H9 (cell line): ENCODE data around the gene SELENOH. TPM values are rescaled to one million over a fixed set of nuclear protein-coding genes. Genes with fewer than 3 reads are reported as not detected.
A peak's percentile ranks its signal among the peaks of the same experiment; 100 is the strongest.

Experiments
- DNase-seq: peaks from one replicate; pipeline ENCODE4 v3.0.0-alpha.2; 2017
- H2AFZ ChIP-seq: one replicate; pipeline ENCODE4 v1.6.1; 2013; ENCODE audit warnings: mild to moderate bottlenecking, low read length, control low read depth, moderate library complexity
- H2AK5ac ChIP-seq: 2 replicates; pipeline ENCODE4 v1.6.1; 2013; ENCODE audit warnings: low read length, control low read depth, mixed read lengths; ENCODE audit not compliant: insufficient read length
- H2BK120ac ChIP-seq: one replicate; pipeline ENCODE4 v1.6.1; 2013; ENCODE audit warnings: low read depth, mild to moderate bottlenecking, low read length, control low read depth, inconsistent platforms; ENCODE audit not compliant: poor library complexity, severe bottlenecking
- H2BK12ac ChIP-seq: 2 replicates; pipeline ENCODE4 v1.6.1; 2013; ENCODE audit warnings: low read length, control low read depth, mixed read lengths, low read depth; ENCODE audit not compliant: insufficient read length
- H2BK15ac ChIP-seq: 2 replicates; pipeline ENCODE4 v1.6.1; 2013; ENCODE audit warnings: low read depth, low read length, control low read depth
- H2BK20ac ChIP-seq: one replicate; pipeline ENCODE4 v1.6.1; 2013; ENCODE audit warnings: low read depth, mild to moderate bottlenecking, low read length, control low read depth, inconsistent platforms; ENCODE audit not compliant: poor library complexity, severe bottlenecking
- H2BK5ac ChIP-seq: 2 replicates; pipeline ENCODE4 v1.6.1; 2013; ENCODE audit warnings: low read length, control low read depth, mixed read lengths; ENCODE audit not compliant: insufficient read length
- H3K14ac ChIP-seq: 2 replicates; pipeline ENCODE4 v1.6.1; 2013; ENCODE audit warnings: low read length, control low read depth; ENCODE audit not compliant: insufficient read depth
- H3K18ac ChIP-seq: 2 replicates; pipeline ENCODE4 v1.6.1; 2013; ENCODE audit warnings: low read depth, mild to moderate bottlenecking, mixed read lengths, low read length, control low read depth; ENCODE audit not compliant: insufficient read length
- H3K23ac ChIP-seq: 2 replicates; pipeline ENCODE4 v1.6.1; 2013; ENCODE audit warnings: low read length, control low read depth, mixed read lengths, low read depth; ENCODE audit not compliant: insufficient read length
- H3K23me2 ChIP-seq: 2 replicates; pipeline ENCODE4 v1.6.1; 2013; ENCODE audit warnings: low read depth, mild to moderate bottlenecking, mixed read lengths, low read length, control low read depth; ENCODE audit not compliant: insufficient read length, poor library complexity, severe bottlenecking
- H3K27ac ChIP-seq: 2 replicates; pipeline ENCODE4 v1.5.1; 2013; ENCODE audit warnings: low read length, control low read depth, mixed read lengths, low read depth; ENCODE audit not compliant: insufficient read length
- H3K27me3 ChIP-seq: 2 replicates; pipeline ENCODE4 v1.6.1; 2013; ENCODE audit warnings: low read length, control low read depth, inconsistent platforms; ENCODE audit not compliant: insufficient read depth
- H3K4ac ChIP-seq: 2 replicates; pipeline ENCODE4 v1.6.1; 2013; ENCODE audit warnings: low read depth, mild to moderate bottlenecking, control low read depth, inconsistent platforms, low read length, moderate library complexity
- H3K4me1 ChIP-seq: 2 replicates; pipeline ENCODE4 v1.6.1; 2013; ENCODE audit warnings: low read length, control low read depth, inconsistent platforms; ENCODE audit not compliant: insufficient read depth
- H3K4me2 ChIP-seq: 2 replicates; pipeline ENCODE4 v1.6.1; 2013; ENCODE audit warnings: low read length, control low read depth, mixed read lengths; ENCODE audit not compliant: insufficient read length, insufficient read depth
- H3K56ac ChIP-seq: 2 replicates; pipeline ENCODE4 v1.6.1; 2013; ENCODE audit warnings: low read depth, mild to moderate bottlenecking, mixed read lengths, low read length, control low read depth; ENCODE audit not compliant: insufficient read length
- H3K79me1 ChIP-seq: 2 replicates; pipeline ENCODE4 v1.6.1; 2013; ENCODE audit warnings: low read depth, mild to moderate bottlenecking, moderate library complexity, low read length, control low read depth, inconsistent platforms; ENCODE audit not compliant: insufficient read depth, poor library complexity, severe bottlenecking
- H3K79me2 ChIP-seq: 2 replicates; pipeline ENCODE4 v1.6.1; 2013; ENCODE audit warnings: low read length, control low read depth, inconsistent platforms; ENCODE audit not compliant: insufficient read depth
- H3K9ac ChIP-seq: 2 replicates; pipeline ENCODE4 v1.6.1; 2013; ENCODE audit warnings: low read length, control low read depth, mixed read lengths; ENCODE audit not compliant: insufficient read length; ENCODE audit errors: extremely low read depth
- H3K9me3 ChIP-seq: one replicate; pipeline ENCODE4 v1.6.1; 2013; ENCODE audit warnings: low read depth, low read length, inconsistent platforms; ENCODE audit not compliant: control insufficient read depth
- H3T11ph ChIP-seq: one replicate; pipeline ENCODE4 v1.6.1; 2013; ENCODE audit warnings: mild to moderate bottlenecking, low read length, control low read depth, inconsistent platforms
- H4K20me1 ChIP-seq: one replicate; pipeline ENCODE4 v1.6.1; 2013; ENCODE audit not compliant: control insufficient read depth, insufficient read length, insufficient read depth
- H4K5ac ChIP-seq: 2 replicates; pipeline ENCODE4 v1.6.1; 2013; ENCODE audit warnings: low read depth, mild to moderate bottlenecking, mixed read lengths, low read length, control low read depth; ENCODE audit not compliant: insufficient read length
- H4K8ac ChIP-seq: replicated peaks from 2 replicates; pipeline ENCODE4 v1.6.1; 2013; ENCODE audit warnings: low read length, control low read depth, mixed read lengths, low read depth; ENCODE audit not compliant: insufficient read length
- H4K91ac ChIP-seq: 2 replicates; pipeline ENCODE4 v1.6.1; 2013; ENCODE audit warnings: low read depth, mild to moderate bottlenecking, moderate library complexity, mixed read lengths, low read length, control low read depth; ENCODE audit not compliant: insufficient read length
- H3K27ac Mint-ChIP-seq, 3 experiments: 2 replicates in 2 of 3; 3 replicates in 1 of 3; pipeline ENCODE4 v1.8.0; 2020 to 2021; ENCODE audit warnings: mixed read lengths in 3 of 3, mild to moderate bottlenecking in 1 of 3, moderate library complexity in 1 of 3
- H3K27me3 Mint-ChIP-seq: 2 replicates; pipeline ENCODE4 v1.8.0; 2021; ENCODE audit warnings: low read depth, mild to moderate bottlenecking, moderate library complexity, mixed read lengths
- H3K36me3 Mint-ChIP-seq, 3 experiments: 2 replicates in 2 of 3; 3 replicates in 1 of 3; pipeline ENCODE4 v1.8.0; 2020 to 2021; ENCODE audit warnings: low read depth in 3 of 3, mixed read lengths in 3 of 3; ENCODE audit not compliant: insufficient read depth in 1 of 3
- H3K4me1 Mint-ChIP-seq, 2 experiments: 2 replicates each; pipeline ENCODE4 v1.8.0; 2020; ENCODE audit warnings: mixed read lengths in 2 of 2
- H3K4me3 Mint-ChIP-seq, 2 experiments: 2 replicates in 1 of 2; 3 replicates in 1 of 2; pipeline ENCODE4 v1.8.0; 2020 to 2021; ENCODE audit warnings: mild to moderate bottlenecking in 2 of 2, mixed read lengths in 2 of 2, moderate library complexity in 1 of 2
- H3K9me3 Mint-ChIP-seq, 2 experiments: 2 replicates in 1 of 2; 3 replicates in 1 of 2; pipeline ENCODE4 v1.8.0; 2020; ENCODE audit warnings: mild to moderate bottlenecking in 2 of 2, mixed read lengths in 2 of 2, moderate library complexity in 1 of 2
- CTCF ChIP-seq: fragments of 200-600 bp; sonication (generic); conservative IDR thresholded peaks from 3 replicates; pipeline ENCODE4 v1.8.0; 2021; ENCODE audit warnings: antibody characterized with exemption, mild to moderate bottlenecking
- WGBS: extraction: QIAGEN DNeasy Blood & Tissue Kit; methylation state at CpG from one replicate; pipeline ENCODE4 v1.1.7; 2013; ENCODE audit warnings: missing lambda C conversion rate, low lambda C conversion rate, mixed read lengths; ENCODE audit not compliant: insufficient read length; ENCODE audit errors: extremely low coverage; 5-methylcytosine and 5-hydroxymethylcytosine counted together
- total RNA-seq: library from RNA; stranded (reverse); gene quantifications from 2 replicates; pipeline ENCODE4 v1.2.1, GENCODE V29; 2021

Gene SELENOH
- total RNA-seq, 1 experiment from 2014 or later: 251 TPM

GRCh38 chr11:57751676-57752253, 10.5 kb downstream of the SELENOH start, which contains the start of gene BTBD18:
Gene BTBD18, minus strand, starts transcription at chr11:57751819. Its CDS starts 631 bp downstream, at chr11:57751188.
- no peaks in the 10 kb centered on the region; the same call in 1 of the 2 replicates for H3K4me1 ChIP-seq
- 0 out of 2 replicates have a peak within 1 kb of the TSS, but pooled peaks have one; percentile 65 for H2BK15ac ChIP-seq
- no peak within 1 kb of the TSS for H2BK120ac ChIP-seq
- H2BK12ac ChIP-seq: no peak within 1 kb of the TSS
- no peaks in the 10 kb centered on the region for H3K27me3 ChIP-seq
- no peaks in the 10 kb centered on the region for H4K20me1 ChIP-seq
- peak; percentile 77 for TF ChIP-seq CTCF
- no peaks in the 10 kb centered on the region for H3K79me1 ChIP-seq
- H2BK5ac ChIP-seq: no peak within 1 kb of the TSS
- H3T11ph ChIP-seq: no peak within 1 kb of the TSS
- H2BK20ac ChIP-seq: no peak within 1 kb of the TSS
- no peaks in the 10 kb centered on the region for H3K23me2 ChIP-seq
- H3K23ac ChIP-seq: no peak within 1 kb of the TSS
- no peak within 1 kb of the TSS for H3K9ac ChIP-seq
- H3K27ac Mint-ChIP-seq: peak within 1 kb of the TSS; percentile 59 to 89 (median 61); a peak in 3 of 7 replicates
- no peaks in the 10 kb centered on the region for H3K9me3 ChIP-seq
- no peak within 1 kb of the TSS for H2AFZ ChIP-seq
- peak; percentile 60 for DNase-seq
- H3K4me2 ChIP-seq: no peak within 1 kb of the TSS
- H3K9me3 Mint-ChIP-seq: no peaks in the 10 kb centered on the region
- no peak within 1 kb of the TSS for H3K14ac ChIP-seq
- H3K79me2 ChIP-seq: no peaks in the 10 kb centered on the region
- no peak within 1 kb of the TSS for H4K5ac ChIP-seq
- no peak within 1 kb of the TSS for H4K91ac ChIP-seq
- no peak within 1 kb of the TSS for H3K27ac ChIP-seq
- no peak within 1 kb of the TSS for H2AK5ac ChIP-seq
- peaks cover 5 to 7% of the 10 kb centered on the region in 2 experiments; a peak in 3 of 4 replicates for H3K4me1 Mint-ChIP-seq
- no peaks in the 10 kb centered on the region; the same call in 1 of the 2 replicates for H3K27me3 Mint-ChIP-seq
- no peak within 1 kb of the TSS; a peak in 1 of 5 replicates for H3K4me3 Mint-ChIP-seq
- WGBS: no CpG with 5 or more reads among the region's 10 CpGs
- no peak within 1 kb of the TSS for H3K56ac ChIP-seq
- no peak within 1 kb of the TSS for H3K4ac ChIP-seq
- 0 out of 7 replicates have a peak, but pooled peaks cover 0 to 4% (median 0%) of the 10 kb centered on the region in 3 experiments for H3K36me3 Mint-ChIP-seq
- H4K8ac ChIP-seq: no peak within 1 kb of the TSS
- no peak within 1 kb of the TSS for H3K18ac ChIP-seq
